GM19099 (cell line): ENCODE measurements around the gene ARSD.

ENCODE experiments used
- POLR2A ChIP-seq: IDR thresholded peaks from 3 replicates; pipeline ENCODE4 v1.6.1; 2011; ENCODE audit warnings: low read depth; ENCODE audit not compliant: insufficient read length; ENCODE audit errors: extremely low read depth

The ARSD gene

DNA sequence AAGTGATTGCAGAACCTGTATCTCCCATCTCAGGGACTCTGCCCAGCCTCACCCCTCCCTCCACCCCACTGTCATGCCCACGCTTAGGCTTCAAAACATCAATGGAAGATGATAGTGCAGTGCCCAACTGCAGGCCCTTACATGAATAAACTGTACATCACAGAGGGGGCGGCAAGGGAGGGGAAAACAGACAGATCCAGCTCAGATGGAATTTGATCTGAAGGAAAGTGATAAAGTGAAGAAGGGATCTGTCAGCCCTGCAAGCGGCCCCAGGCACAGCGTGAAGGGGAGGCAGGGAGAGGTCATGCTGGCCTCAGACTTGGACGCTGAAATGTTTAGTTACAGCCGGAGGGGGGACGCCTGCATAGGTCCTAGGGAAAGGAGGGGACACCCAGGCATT, 61.9 kb downstream of the ARSD start:
- TF ChIP-seq POLR2A = no peak

GRCh38 chrX:2863646-2864045, 65.5 kb downstream of the ARSD start:
- no peak for TF ChIP-seq POLR2A

DNA sequence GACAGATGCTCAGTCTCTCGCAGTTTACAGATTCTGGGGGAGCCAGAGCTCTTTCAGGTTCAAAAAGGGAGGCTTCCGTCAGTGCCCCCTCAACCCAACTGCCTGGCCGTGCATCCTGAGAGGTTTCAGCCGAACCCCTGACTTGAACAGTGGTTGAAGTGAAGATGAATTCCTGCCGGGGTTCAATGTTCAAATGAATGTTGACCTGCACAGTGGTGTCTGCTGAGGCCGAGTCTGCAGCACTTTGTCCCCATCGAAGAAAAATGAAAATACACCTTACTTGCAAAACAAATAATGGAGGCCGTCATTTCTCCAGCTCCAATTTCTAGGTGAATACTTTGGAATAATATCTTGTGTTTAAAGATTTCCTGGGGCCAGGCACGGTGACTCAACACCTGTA, 66.7 kb downstream of the ARSD start:
- no peak for TF ChIP-seq POLR2A

DNA sequence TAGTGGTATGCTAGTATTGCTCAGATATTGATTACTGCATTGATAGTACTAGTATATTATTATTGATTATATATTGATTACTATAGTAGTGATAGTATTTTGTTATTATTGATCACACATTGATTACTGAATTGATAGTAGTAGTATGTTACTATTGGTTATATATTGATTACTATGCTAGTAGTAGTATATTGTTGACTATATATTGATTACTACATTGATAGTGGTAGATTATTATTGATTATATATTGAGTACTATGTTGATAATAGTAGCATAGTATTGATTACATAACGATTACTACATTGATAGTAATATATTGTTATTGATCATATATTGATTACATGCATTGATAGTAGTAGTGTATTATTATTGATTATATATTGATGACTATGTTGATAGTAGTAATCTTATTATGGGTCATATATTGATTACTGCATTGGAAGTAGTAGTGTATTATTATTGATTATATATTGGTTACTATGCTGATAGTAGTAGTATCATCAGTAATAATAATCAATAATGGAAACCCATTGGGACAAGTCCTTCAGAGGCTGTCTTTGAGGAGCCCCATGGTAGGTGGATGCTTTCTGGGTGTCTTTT, 69.8 kb downstream of the ARSD start:
- no peak for TF ChIP-seq POLR2A

- no peak for TF ChIP-seq POLR2A
These were observed 71.6 kb downstream of the ARSD start for GRCh38 chrX:2857566-2857965.

- no peak for TF ChIP-seq POLR2A
These were observed 73.4 kb downstream of the ARSD start for GRCh38 chrX:2855761-2856160.

GRCh38 chrX:2854918-2855317, 74.2 kb downstream of the ARSD start:
- TF ChIP-seq POLR2A = no peak
